ENCODE data around the gene CYB561A3. TPM values are rescaled to one million over a fixed set of nuclear protein-coding genes. Genes with fewer than 3 reads are reported as not detected.

Gene CYB561A3
- total RNA-seq, 1 experiment from 2014 or later, result 34.9 TPM

- no TSS peak for BruUV-seq (replicated peaks)
- H3K4me3 ChIP-seq (ENCODE audit: low read depth, low read length), result no peak overlapping the region
- H3K36me3 ChIP-seq (ENCODE audit: control insufficient read depth, insufficient read depth, low read length), result no peaks in the 10 kb centered on the region
- POLR2A ChIA-PET, result no interaction called here
- TF ChIP-seq CTCF (IDR thresholded peaks at IDR 0.05; ENCODE audit: insufficient read depth in 1 of 2, low read depth in 1 of 2, low read length in 1 of 2, severe bottlenecking in 1 of 2, unreplicated experiment in 1 of 2), result no peak
- no peaks in the 10 kb centered on the region for H3K27me3 ChIP-seq (replicated peaks; ENCODE audit: control insufficient read depth, insufficient read depth, low read length)
- intact Hi-C loops (cut with micrococcal nuclease; ENCODE audit: unreplicated experiment), result no loop called here
- Mint-ChIP-seq H3K4me3 (ENCODE audit: unreplicated experiment) (no peak overlapping the region), H3K4me1 (ENCODE audit: low read depth, unreplicated experiment) (no peaks in the 10 kb centered on the region), H3K27me3 (ENCODE audit: insufficient read depth, unreplicated experiment) (no peaks in the 10 kb centered on the region), H3K27ac (ENCODE audit: unreplicated experiment) (no peak overlapping the region), H3K9me3 (ENCODE audit: unreplicated experiment) (no peaks in the 10 kb centered on the region), H3K36me3 (ENCODE audit: insufficient read depth, unreplicated experiment) (peaks cover 6% of the 10 kb centered on the region)
- H3K4me1 ChIP-seq, result no peaks in the 10 kb centered on the region
- DNase-seq, result no peak
- CTCF ChIA-PET, result interaction anchor here (0.6 kb wide), 1 partner anchor 40 kb away, joined by 7 read pairs; no protein-coding TSS in a partner anchor
- H3K9me3 ChIP-seq, result no peaks in the 10 kb centered on the region
Measured at GRCh38 chr11:61354208-61354607, 7.5 kb downstream of the CYB561A3 start.

- Mint-ChIP-seq H3K36me3 (ENCODE audit: insufficient read depth, unreplicated experiment) (peaks cover 6% of the 10 kb centered on the region), H3K27ac (ENCODE audit: unreplicated experiment) (no peak overlapping the region), H3K4me1 (ENCODE audit: low read depth, unreplicated experiment) (no peaks in the 10 kb centered on the region), H3K4me3 (ENCODE audit: unreplicated experiment) (no peak overlapping the region), H3K27me3 (ENCODE audit: insufficient read depth, unreplicated experiment) (no peaks in the 10 kb centered on the region), H3K9me3 (ENCODE audit: unreplicated experiment) (no peaks in the 10 kb centered on the region)
- TF ChIP-seq CTCF (IDR thresholded peaks at IDR 0.05; ENCODE audit: insufficient read depth in 1 of 2, low read depth in 1 of 2, low read length in 1 of 2, severe bottlenecking in 1 of 2, unreplicated experiment in 1 of 2), result no peak
- no TSS peak for BruUV-seq (replicated peaks)
- intact Hi-C loops (cut with micrococcal nuclease; ENCODE audit: unreplicated experiment), result no loop called here
- ChIA-PET CTCF (interaction anchor here (2.2 kb wide), 1 partner anchor 17 kb away, joined by 6 read pairs; no protein-coding TSS in a partner anchor), POLR2A (interaction anchor here (1.0 kb wide), 1 partner anchor 8 kb away, joined by 4 read pairs; the partner anchor contains the start of genes CYB561A3 and TMEM138)
- H3K4me1 ChIP-seq, result no peaks in the 10 kb centered on the region
- no peak overlapping the region for H3K4me3 ChIP-seq (ENCODE audit: low read depth, low read length)
- no peaks in the 10 kb centered on the region for H3K36me3 ChIP-seq (ENCODE audit: control insufficient read depth, insufficient read depth, low read length)
- DNase-seq, result no peak
- no peaks in the 10 kb centered on the region for H3K27me3 ChIP-seq (replicated peaks; ENCODE audit: control insufficient read depth, insufficient read depth, low read length)
- H3K9me3 ChIP-seq, result no peaks in the 10 kb centered on the region
Measured at GRCh38 chr11:61353131-61354067, 8.3 kb downstream of the CYB561A3 start.

GRCh38 chr11:61352038-61352437 lies 9.6 kb downstream of the CYB561A3 start:
- Histone ChIP-seq H3K36me3 (ENCODE audit: control insufficient read depth, insufficient read depth, low read length) (no peaks in the 10 kb centered on the region), H3K4me3 (ENCODE audit: low read depth, low read length) (no peak overlapping the region), H3K4me1 (no peaks in the 10 kb centered on the region), H3K9me3 (no peaks in the 10 kb centered on the region), H3K27me3 (replicated peaks; ENCODE audit: control insufficient read depth, insufficient read depth, low read length) (no peaks in the 10 kb centered on the region)
- DNase-seq, result no peak
- intact Hi-C loops (cut with micrococcal nuclease; ENCODE audit: unreplicated experiment), result no loop called here
- no peak for TF ChIP-seq CTCF (IDR thresholded peaks at IDR 0.05; ENCODE audit: insufficient read depth in 1 of 2, low read depth in 1 of 2, low read length in 1 of 2, severe bottlenecking in 1 of 2, unreplicated experiment in 1 of 2)
- H3K36me3 Mint-ChIP-seq (ENCODE audit: insufficient read depth, unreplicated experiment), result peaks cover 13% of the 10 kb centered on the region
- H3K4me1 Mint-ChIP-seq (ENCODE audit: low read depth, unreplicated experiment), result no peaks in the 10 kb centered on the region
- no peaks in the 10 kb centered on the region for H3K27me3 Mint-ChIP-seq (ENCODE audit: insufficient read depth, unreplicated experiment)
- H3K4me3 Mint-ChIP-seq (ENCODE audit: unreplicated experiment), result no peak overlapping the region
- no TSS peak for BruUV-seq (replicated peaks)
- ChIA-PET POLR2A (no interaction called here), CTCF (interaction anchor here (2.2 kb wide), 1 partner anchor 16 kb away, joined by 6 read pairs; no protein-coding TSS in a partner anchor)
- H3K27ac Mint-ChIP-seq (ENCODE audit: unreplicated experiment), result no peak overlapping the region
- no peaks in the 10 kb centered on the region for H3K9me3 Mint-ChIP-seq (ENCODE audit: unreplicated experiment)
